Measurements from ENCODE around the gene ZNF567.

The ZNF567 gene

GRCh38 chr19:36668646-36669045 lies 18.8 kb upstream of the ZNF567 start:
- no peak for TF ChIP-seq CTCF (IDR thresholded peaks at IDR 0.05; ENCODE audit: unreplicated experiment in 3 of 3)
- H3K9me3 Mint-ChIP-seq = peaks cover 76% of the 10 kb centered on the region

GRCh38 chr19:36672368-36672767 lies 15.0 kb upstream of the ZNF567 start:
- Mint-ChIP-seq H3K36me3 (ENCODE audit: low read depth) (peaks cover 71% of the 10 kb centered on the region), H3K27me3 (ENCODE audit: low read depth) (no peaks in the 10 kb centered on the region), H3K4me1 (peaks cover 8% of the 10 kb centered on the region), H3K4me3 (no peak overlapping the region), H3K9me3 (peaks cover 62% of the 10 kb centered on the region), H3K27ac (no peak overlapping the region)
- no peak for TF ChIP-seq CTCF (IDR thresholded peaks at IDR 0.05; ENCODE audit: unreplicated experiment in 3 of 3)

More at GRCh38 chr19:36668646-36669045, 18.8 kb upstream of the ZNF567 start:
- peaks cover 84% of the 10 kb centered on the region for H3K36me3 Mint-ChIP-seq (ENCODE audit: low read depth)
- H3K27ac Mint-ChIP-seq = no peak overlapping the region
- H3K4me3 Mint-ChIP-seq = peak overlapping the region; percentile 53 to 78 (median 66)
- peaks cover 27% of the 10 kb centered on the region for H3K4me1 Mint-ChIP-seq
- H3K27me3 Mint-ChIP-seq (ENCODE audit: low read depth) = no peaks in the 10 kb centered on the region

GRCh38 chr19:36674201-36674600 lies 13.2 kb upstream of the ZNF567 start:
- Mint-ChIP-seq H3K9me3 (peaks cover 66% of the 10 kb centered on the region), H3K4me3 (no peak overlapping the region), H3K27me3 (ENCODE audit: low read depth) (no peaks in the 10 kb centered on the region), H3K27ac (no peak overlapping the region), H3K36me3 (ENCODE audit: low read depth) (peaks cover 76% of the 10 kb centered on the region), H3K4me1 (no peaks in the 10 kb centered on the region)
- TF ChIP-seq CTCF (IDR thresholded peaks at IDR 0.05; ENCODE audit: unreplicated experiment in 3 of 3) = no peak

GRCh38 chr19:36679455-36679854 lies 8.0 kb upstream of the ZNF567 start:
- H3K27ac Mint-ChIP-seq = no peak overlapping the region
- peaks cover 72% of the 10 kb centered on the region for H3K36me3 Mint-ChIP-seq (ENCODE audit: low read depth)
- no peak for TF ChIP-seq CTCF (IDR thresholded peaks at IDR 0.05; ENCODE audit: unreplicated experiment in 3 of 3)
- H3K27me3 Mint-ChIP-seq (ENCODE audit: low read depth) = no peaks in the 10 kb centered on the region
- H3K4me3 Mint-ChIP-seq = no peak overlapping the region
- peaks cover 51% of the 10 kb centered on the region for H3K9me3 Mint-ChIP-seq
- no peaks in the 10 kb centered on the region for H3K4me1 Mint-ChIP-seq

- no peak for TF ChIP-seq CTCF (IDR thresholded peaks at IDR 0.05; ENCODE audit: unreplicated experiment in 3 of 3)
- Mint-ChIP-seq H3K4me3 (peak overlapping the region; percentile 99 to 100 (median 99)), H3K9me3 (peaks cover 55% of the 10 kb centered on the region), H3K4me1 (peaks cover 28% of the 10 kb centered on the region), H3K36me3 (ENCODE audit: low read depth) (peaks cover 87% of the 10 kb centered on the region), H3K27me3 (ENCODE audit: low read depth) (no peaks in the 10 kb centered on the region), H3K27ac (no peak overlapping the region)
These were observed 1.6 kb upstream of the ZNF567 start for GRCh38 chr19:36685835-36686234.

- H3K4me1 Mint-ChIP-seq = peaks cover 28% of the 10 kb centered on the region
- H3K9me3 Mint-ChIP-seq = peaks cover 55% of the 10 kb centered on the region
- H3K27ac Mint-ChIP-seq = peak overlapping the region; percentile 82 to 97 (median 96)
- no peaks in the 10 kb centered on the region for H3K27me3 Mint-ChIP-seq (ENCODE audit: low read depth)
- peak overlapping the region; percentile 99 to 100 (median 99) for H3K4me3 Mint-ChIP-seq
- peaks cover 87% of the 10 kb centered on the region for H3K36me3 Mint-ChIP-seq (ENCODE audit: low read depth)
- TF ChIP-seq CTCF (IDR thresholded peaks at IDR 0.05; ENCODE audit: unreplicated experiment in 3 of 3) = no peak
These were observed 823 bp upstream of the ZNF567 start for GRCh38 chr19:36686365-36687213.
